Measurements from ENCODE around the gene GALNT17. TPM values are rescaled to one million over a fixed set of nuclear protein-coding genes. Genes with fewer than 3 reads are reported as not detected.

Gene GALNT17
- total RNA-seq, 1 donor, result 0.36 TPM

DNA sequence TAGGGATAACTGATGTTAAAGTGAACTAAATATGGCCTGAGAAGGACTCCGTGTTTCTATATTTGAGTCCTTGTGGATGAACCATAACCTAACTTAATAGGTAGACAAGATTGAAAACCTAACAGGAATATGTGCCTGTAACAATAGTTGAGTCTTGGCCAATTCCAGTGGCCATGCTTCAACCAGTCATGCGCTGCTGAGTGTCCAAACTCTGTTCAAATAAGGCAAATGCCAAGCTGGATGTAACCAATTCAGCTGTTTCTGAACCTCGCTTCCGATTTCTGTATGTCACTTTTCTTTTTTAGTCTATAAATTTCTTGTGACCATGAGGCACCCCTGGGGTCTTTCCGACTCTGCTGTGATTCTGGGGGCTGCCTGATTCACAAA, 608.2 kb downstream of the GALNT17 start:
- Histone ChIP-seq H3K9me3 (ENCODE audit: low read depth, low read length) (no peaks in the 10 kb centered on the region), H3K4me2 (ENCODE audit: insufficient read depth, low read length) (no peak overlapping the region), H3K4me3 (ENCODE audit: insufficient read depth, low read length) (no peak overlapping the region), H4K20me1 (ENCODE audit: insufficient read depth, low read length) (no peaks in the 10 kb centered on the region), H3K79me2 (ENCODE audit: insufficient read depth, low read length) (no peaks in the 10 kb centered on the region), H2AFZ (ENCODE audit: low read length) (no peak overlapping the region), H3K36me3 (ENCODE audit: insufficient read depth, low read length) (no peaks in the 10 kb centered on the region), H3K4me1 (ENCODE audit: insufficient read depth, low read length) (no peaks in the 10 kb centered on the region), H3K27ac (ENCODE audit: low read depth, low read length) (no peak overlapping the region), H3K27me3 (ENCODE audit: insufficient read depth, low read length) (no peaks in the 10 kb centered on the region)
- no peak for DNase-seq (ENCODE audit: insufficient read length, low spot score, missing footprints)
- TF ChIP-seq CTCF (IDR thresholded peaks at IDR 0.05; ENCODE audit: extremely low read depth, low read depth, low read length), result no peak

- Histone ChIP-seq H3K4me1 (ENCODE audit: insufficient read depth, low read length) (no peaks in the 10 kb centered on the region), H3K9me3 (ENCODE audit: low read depth, low read length) (no peaks in the 10 kb centered on the region), H3K36me3 (ENCODE audit: insufficient read depth, low read length) (no peaks in the 10 kb centered on the region), H3K4me3 (ENCODE audit: insufficient read depth, low read length) (no peak overlapping the region), H2AFZ (ENCODE audit: low read length) (no peak overlapping the region), H4K20me1 (ENCODE audit: insufficient read depth, low read length) (no peaks in the 10 kb centered on the region), H3K4me2 (ENCODE audit: insufficient read depth, low read length) (no peak overlapping the region), H3K27me3 (ENCODE audit: insufficient read depth, low read length) (no peaks in the 10 kb centered on the region), H3K79me2 (ENCODE audit: insufficient read depth, low read length) (no peaks in the 10 kb centered on the region), H3K27ac (ENCODE audit: low read depth, low read length) (no peak overlapping the region)
- DNase-seq (ENCODE audit: insufficient read length, low spot score, missing footprints), result peak; percentile 48
- TF ChIP-seq CTCF (IDR thresholded peaks at IDR 0.05; ENCODE audit: extremely low read depth, low read depth, low read length), result peak; percentile 29
Observed at GRCh38 chr7:71746006-71746405, 614.1 kb downstream of the GALNT17 start.

DNA sequence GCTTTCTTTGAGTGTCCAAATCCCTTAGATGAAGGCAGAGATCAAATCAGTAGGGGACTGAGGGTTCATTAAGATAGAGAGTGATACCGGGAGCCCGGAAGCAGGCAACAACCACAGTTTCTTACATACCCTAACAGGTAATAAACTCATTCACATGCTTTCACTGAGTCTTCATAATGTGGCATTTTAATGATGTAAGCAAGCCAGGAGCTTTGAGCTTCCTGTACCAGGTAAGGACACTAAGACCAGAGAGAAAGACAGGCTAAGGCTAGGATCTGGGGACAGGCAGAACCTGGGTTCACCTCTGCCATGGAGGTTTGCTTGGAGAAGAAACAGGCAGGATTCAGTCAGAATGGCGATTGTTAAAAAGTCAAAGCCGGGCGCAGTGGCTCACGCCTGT, 618.3 kb downstream of the GALNT17 start:
- Histone ChIP-seq H3K9me3 (ENCODE audit: low read depth, low read length) (no peaks in the 10 kb centered on the region), H3K4me1 (ENCODE audit: insufficient read depth, low read length) (no peaks in the 10 kb centered on the region)

More for the DNA sequence above, 618.3 kb downstream of the GALNT17 start:
- peak; percentile 55 for DNase-seq (ENCODE audit: insufficient read length, low spot score, missing footprints)
- Histone ChIP-seq H3K27ac (ENCODE audit: low read depth, low read length) (no peak overlapping the region), H3K27me3 (ENCODE audit: insufficient read depth, low read length) (no peaks in the 10 kb centered on the region), H3K79me2 (ENCODE audit: insufficient read depth, low read length) (no peaks in the 10 kb centered on the region), H3K36me3 (ENCODE audit: insufficient read depth, low read length) (no peaks in the 10 kb centered on the region), H3K4me2 (ENCODE audit: insufficient read depth, low read length) (no peak overlapping the region), H2AFZ (ENCODE audit: low read length) (no peak overlapping the region), H3K4me3 (ENCODE audit: insufficient read depth, low read length) (no peak overlapping the region), H4K20me1 (ENCODE audit: insufficient read depth, low read length) (no peaks in the 10 kb centered on the region)
- TF ChIP-seq CTCF (IDR thresholded peaks at IDR 0.05; ENCODE audit: extremely low read depth, low read depth, low read length), result no peak
